ENCODE results near the gene NCKAP5. TPM values are rescaled to one million over a fixed set of nuclear protein-coding genes. Genes with fewer than 3 reads are reported as not detected.

The NCKAP5 gene
- total and polyA plus RNA-seq, 2 of the 8 experiments (the other 6 are each of a cell fraction or from before 2014, with no cell fraction given) = 0.27 to 0.86 TPM

DNA sequence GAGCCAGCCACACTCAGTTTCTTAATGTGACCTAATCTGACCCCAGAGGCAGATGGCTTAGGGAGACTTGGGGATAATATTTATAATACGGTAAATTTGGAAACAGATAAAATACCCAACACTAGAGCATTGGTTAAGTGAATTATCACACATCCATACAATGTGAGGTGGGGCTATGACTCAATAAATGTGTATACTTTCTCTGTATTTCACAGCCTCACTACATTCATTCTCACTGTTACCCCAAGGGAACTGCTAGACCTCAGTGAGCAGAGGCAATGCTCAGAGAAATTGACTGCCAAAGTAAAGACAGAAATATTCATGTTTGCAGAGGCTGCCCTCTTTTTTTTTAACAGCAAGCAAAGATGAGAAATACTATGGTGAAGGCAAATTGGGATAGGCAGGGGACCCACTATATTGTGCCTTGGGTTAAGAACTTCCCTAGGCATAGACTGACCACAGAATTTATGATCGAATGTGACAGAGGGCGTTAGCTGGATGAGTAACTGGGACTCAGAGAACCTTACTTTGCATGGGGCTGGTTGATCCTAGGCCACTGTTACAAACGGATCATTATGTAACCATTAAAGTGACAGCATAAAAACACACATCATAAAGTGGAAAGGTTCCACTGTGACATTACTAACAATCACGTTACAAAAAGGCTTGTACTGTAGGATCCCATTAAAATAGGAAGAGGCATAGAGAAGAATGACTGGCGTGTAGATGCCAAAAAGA is 652.3 kb downstream of the NCKAP5 start:
- no peak overlapping the region for H3K27ac ChIP-seq (ENCODE audit: low read depth, low read length)
- no peaks in the 10 kb centered on the region for H3K9me3 ChIP-seq (ENCODE audit: insufficient read depth in 2 of 2, low read depth in 1 of 2, low read length in 1 of 2)
- no peak overlapping the region for H2BK12ac ChIP-seq (ENCODE audit: low read depth, low read length)
- no peaks in the 10 kb centered on the region for H3K4me1 ChIP-seq (replicated peaks in 1 of 4; ENCODE audit: control insufficient read depth in 3 of 4, insufficient read depth in 4 of 4, low read length in 3 of 4)
- no peaks in the 10 kb centered on the region for H3K23me2 ChIP-seq (ENCODE audit: low read depth, low read length)
- H3K79me2 ChIP-seq (ENCODE audit: control insufficient read depth in 1 of 2, insufficient read depth in 2 of 2, low read length in 2 of 2) = no peaks in the 10 kb centered on the region
- no peak overlapping the region for H2AK5ac ChIP-seq (ENCODE audit: low read depth, low read length)
- H2BK120ac ChIP-seq (replicated peaks; ENCODE audit: low read depth, low read length) = no peak overlapping the region
- H4K20me1 ChIP-seq (replicated peaks in 1 of 2; ENCODE audit: control insufficient read depth in 1 of 2, insufficient read depth in 2 of 2, low read length in 2 of 2) = no peaks in the 10 kb centered on the region
- no peak overlapping the region for H4K91ac ChIP-seq (replicated peaks; ENCODE audit: insufficient read length, low read length)
- TF ChIP-seq TEAD4 (IDR thresholded peaks at IDR 0.05; ENCODE audit: low read depth, low read length) = no peak
- no peak for TF ChIP-seq SP4 (IDR thresholded peaks at IDR 0.05; ENCODE audit: low read length)
- no peak for TF ChIP-seq BCL11A (IDR thresholded peaks at IDR 0.05; ENCODE audit: low read depth in 2 of 2, low read length in 2 of 2)
- TF ChIP-seq EP300 (IDR thresholded peaks at IDR 0.05; ENCODE audit: borderline replicate concordance in 1 of 2, low read depth in 2 of 2, low read length in 2 of 2) = no peak
- TF ChIP-seq JUND (IDR thresholded peaks at IDR 0.05; ENCODE audit: low read length) = no peak
- no peak for TF ChIP-seq POLR2AphosphoS5 (IDR thresholded peaks at IDR 0.05; ENCODE audit: low read depth, low read length)
- TF ChIP-seq NANOG (IDR thresholded peaks at IDR 0.05; ENCODE audit: insufficient read depth, low read depth, low read length, poor library complexity, severe bottlenecking) = no peak
- TF ChIP-seq KDM1A (IDR thresholded peaks at IDR 0.05; ENCODE audit: borderline replicate concordance, low read length) = no peak
- no peak for TF ChIP-seq CBX5 (IDR thresholded peaks at IDR 0.05; ENCODE audit: low read depth, low read length)
- no peak for TF ChIP-seq PHF8 (conservative IDR thresholded peaks at IDR 0.05; ENCODE audit: low read depth, low read length)
- no peak for TF ChIP-seq SP1 (IDR thresholded peaks at IDR 0.05; ENCODE audit: low read depth, low read length)
- TF ChIP-seq RBBP5 (IDR thresholded peaks at IDR 0.05; ENCODE audit: borderline replicate concordance, low read depth, low read length) = no peak
- no peak overlapping the region for H2BK20ac ChIP-seq (ENCODE audit: low read length)
- H4K8ac ChIP-seq (ENCODE audit: extremely low read depth, insufficient read depth, low read length) = no peak overlapping the region
- H3K23ac ChIP-seq (ENCODE audit: insufficient read length) = no peak overlapping the region
- POLR2A ChIA-PET (ENCODE audit: partially characterized antibody) = no interaction called here
- 89% methylated on average over 6 of the region's 6 CpGs; no CpG with 5 or more reads in 1 of the 2 experiments for WGBS, 2 experiments (ENCODE audit: extremely low coverage in 1 of 2, insufficient coverage in 1 of 2, insufficient read length in 1 of 2, insufficient replicate concordance in 2 of 2, low coverage in 1 of 2, low lambda C conversion rate in 2 of 2, missing lambda C conversion rate in 1 of 2)
- CTCF ChIA-PET (ENCODE audit: partially characterized antibody) = no interaction called here
- FAIRE-seq (no peak), DNase-seq (ENCODE audit: low read depth in 1 of 2, low spot score in 2 of 2) (no peak)
- no peak overlapping the region for H3K56ac ChIP-seq (replicated peaks; ENCODE audit: insufficient read length, low read depth, low read length)
- H3K4me3 ChIP-seq (ENCODE audit: extremely low read depth in 1 of 4, insufficient read depth in 2 of 4, low read depth in 3 of 4, low read length in 4 of 4) = no peak overlapping the region
- no peaks in the 10 kb centered on the region for H3K36me3 ChIP-seq (ENCODE audit: control insufficient read depth in 2 of 4, insufficient read depth in 4 of 4, low read length in 3 of 4)
- H4K5ac ChIP-seq (ENCODE audit: insufficient read length, low read depth, low read length) = no peak overlapping the region
- H3K9ac ChIP-seq (replicated peaks in 1 of 4; ENCODE audit: extremely low read depth in 1 of 4, low read depth in 3 of 4, low read length in 3 of 4) = no peak overlapping the region
- H3K27me3 ChIP-seq (replicated peaks in 1 of 4; ENCODE audit: control insufficient read depth in 3 of 4, extremely low read depth in 1 of 4, insufficient read depth in 3 of 4, low read length in 3 of 4) = no peaks in the 10 kb centered on the region
- no peak overlapping the region for H2AFZ ChIP-seq (ENCODE audit: low read length)
- no peak overlapping the region for H3K14ac ChIP-seq (ENCODE audit: insufficient read length)
- H3K4me2 ChIP-seq (ENCODE audit: insufficient read depth in 1 of 2, low read depth in 2 of 2, low read length in 2 of 2) = no peak overlapping the region
- no peak overlapping the region for H3K18ac ChIP-seq (ENCODE audit: extremely low read depth, low read length)
- no peaks in the 10 kb centered on the region for H3K79me1 ChIP-seq (ENCODE audit: low read depth, low read length)
- no peak overlapping the region for H2BK5ac ChIP-seq (ENCODE audit: low read depth, low read length)
- H2BK15ac ChIP-seq (ENCODE audit: low read length) = no peak overlapping the region
- H3K4ac ChIP-seq (replicated peaks; ENCODE audit: insufficient read length, low read depth, low read length) = no peak overlapping the region
